ENCODE results near the gene CHMP6.

The CHMP6 gene

GRCh38 chr17:81046132-81046769, 54.6 kb downstream of the CHMP6 start:
- DNase-seq: no peak

GRCh38 chr17:81046770-81047359, 55.2 kb downstream of the CHMP6 start:
- DNase-seq: no peak

- no peak for DNase-seq
These were observed 57.3 kb downstream of the CHMP6 start for GRCh38 chr17:81048827-81049371.

GRCh38 chr17:81049372-81049911, 57.8 kb downstream of the CHMP6 start:
- no peak for DNase-seq
